ENCODE measurements around the gene MYBPC2.

Gene MYBPC2

GRCh38 chr19:50410109-50410508 is 22.6 kb upstream of the MYBPC2 start:
- no peak for DNase-seq

DNA sequence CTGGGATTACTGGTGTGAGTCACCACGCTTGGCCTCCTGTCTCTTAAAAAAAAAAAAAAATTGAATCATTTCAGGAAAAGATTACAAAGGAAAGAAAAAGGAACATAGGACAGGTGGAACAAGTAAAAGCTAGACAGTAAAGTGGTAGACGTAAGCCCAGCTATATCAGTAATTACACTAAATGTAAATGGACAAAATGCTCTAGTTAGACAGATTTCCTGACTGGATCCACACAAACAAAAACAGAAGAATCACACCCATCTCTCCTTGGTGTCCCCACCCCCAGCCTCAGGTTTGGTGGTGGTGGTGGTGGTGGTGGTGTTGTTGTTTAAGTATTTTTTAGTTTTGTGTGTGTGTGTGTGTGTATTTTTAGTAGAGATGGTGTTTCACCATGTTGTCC is 20.3 kb upstream of the MYBPC2 start:
- DNase-seq: no peak

DNA sequence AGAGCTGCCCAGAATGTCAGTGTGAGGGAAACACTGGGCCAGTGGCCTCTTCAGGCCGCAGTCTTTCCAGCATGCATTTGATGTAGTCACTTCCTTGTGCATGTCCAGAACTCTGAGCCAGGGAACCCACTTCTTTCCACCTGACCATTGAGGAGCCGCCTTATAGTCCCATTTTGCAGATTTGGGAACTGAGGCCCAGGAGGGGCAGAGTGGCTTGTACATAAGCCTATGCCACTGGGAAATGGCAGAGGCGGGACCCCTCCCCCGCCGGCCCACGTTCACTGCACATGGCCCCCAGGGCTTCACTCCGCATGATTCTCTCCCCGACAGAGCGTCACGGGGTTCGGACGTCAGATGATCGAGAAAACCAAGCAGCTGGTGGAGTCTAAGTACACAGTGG is 19.6 kb upstream of the MYBPC2 start:
- no peak for DNase-seq

DNA sequence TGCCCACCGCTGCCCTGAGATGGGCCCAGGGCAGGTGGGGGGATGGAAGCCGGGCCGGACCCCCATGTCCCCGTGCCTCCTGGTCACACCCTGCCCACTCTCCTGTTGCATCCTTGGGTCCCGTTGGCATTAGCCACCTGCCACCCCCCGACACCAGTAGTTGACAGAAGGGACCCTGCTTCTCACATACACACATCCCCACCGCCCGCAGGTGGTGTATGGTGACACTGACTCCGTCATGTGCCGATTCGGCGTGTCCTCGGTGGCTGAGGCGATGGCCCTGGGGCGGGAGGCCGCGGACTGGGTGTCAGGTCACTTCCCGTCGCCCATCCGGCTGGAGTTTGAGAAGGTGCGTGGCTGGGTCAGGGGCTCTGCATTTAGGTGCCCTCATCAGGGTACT is 19.2 kb upstream of the MYBPC2 start:
- no peak for DNase-seq

- DNase-seq: peak; percentile 27 to 38
Observed at GRCh38 chr19:50414864-50415660, 17.6 kb upstream of the MYBPC2 start.

- DNase-seq: no peak
Observed at GRCh38 chr19:50415661-50416033, 17.0 kb upstream of the MYBPC2 start.

DNA sequence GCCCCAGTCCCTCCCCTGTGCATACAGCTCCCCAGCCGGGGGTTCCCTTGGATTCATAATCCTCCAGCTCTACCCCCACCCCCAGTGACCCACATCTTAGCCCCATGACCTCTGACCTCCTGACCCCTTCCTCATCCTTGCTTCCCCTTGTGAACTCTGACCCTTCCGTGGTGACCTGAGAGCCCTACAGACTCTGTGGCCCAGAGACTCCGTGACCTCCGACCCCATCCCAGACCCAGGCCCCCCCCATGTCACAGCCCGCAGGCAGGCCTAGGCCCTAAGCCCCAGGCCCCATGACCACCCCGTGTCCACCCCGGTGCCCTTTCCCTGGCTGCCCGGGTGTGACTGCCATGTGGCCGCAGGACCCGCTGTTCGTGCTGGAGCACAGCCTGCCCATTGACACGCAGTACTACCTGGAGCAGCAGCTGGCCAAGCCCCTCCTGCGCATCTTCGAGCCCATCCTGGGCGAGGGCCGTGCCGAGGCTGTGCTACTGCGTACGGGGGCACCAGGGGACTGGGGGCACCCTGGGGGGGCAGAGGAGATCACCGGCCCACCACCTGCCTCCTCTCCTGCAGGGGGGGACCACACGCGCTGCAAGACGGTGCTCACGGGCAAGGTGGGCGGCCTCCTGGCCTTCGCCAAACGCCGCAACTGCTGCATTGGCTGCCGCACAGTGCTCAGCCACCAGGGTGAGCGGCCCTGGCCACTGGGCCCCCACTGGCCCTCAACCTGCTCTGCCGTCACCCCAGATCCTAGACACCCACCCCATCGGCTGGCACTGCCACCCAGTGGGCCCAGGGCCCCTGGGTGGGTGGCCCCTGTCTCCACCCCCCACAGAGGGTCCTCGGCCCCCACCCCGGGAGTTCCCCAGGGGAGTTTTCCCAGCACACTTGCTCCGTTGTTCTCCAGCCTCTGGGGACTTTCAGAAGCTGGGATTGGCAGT is 16.4 kb upstream of the MYBPC2 start:
- no peak for DNase-seq

DNA sequence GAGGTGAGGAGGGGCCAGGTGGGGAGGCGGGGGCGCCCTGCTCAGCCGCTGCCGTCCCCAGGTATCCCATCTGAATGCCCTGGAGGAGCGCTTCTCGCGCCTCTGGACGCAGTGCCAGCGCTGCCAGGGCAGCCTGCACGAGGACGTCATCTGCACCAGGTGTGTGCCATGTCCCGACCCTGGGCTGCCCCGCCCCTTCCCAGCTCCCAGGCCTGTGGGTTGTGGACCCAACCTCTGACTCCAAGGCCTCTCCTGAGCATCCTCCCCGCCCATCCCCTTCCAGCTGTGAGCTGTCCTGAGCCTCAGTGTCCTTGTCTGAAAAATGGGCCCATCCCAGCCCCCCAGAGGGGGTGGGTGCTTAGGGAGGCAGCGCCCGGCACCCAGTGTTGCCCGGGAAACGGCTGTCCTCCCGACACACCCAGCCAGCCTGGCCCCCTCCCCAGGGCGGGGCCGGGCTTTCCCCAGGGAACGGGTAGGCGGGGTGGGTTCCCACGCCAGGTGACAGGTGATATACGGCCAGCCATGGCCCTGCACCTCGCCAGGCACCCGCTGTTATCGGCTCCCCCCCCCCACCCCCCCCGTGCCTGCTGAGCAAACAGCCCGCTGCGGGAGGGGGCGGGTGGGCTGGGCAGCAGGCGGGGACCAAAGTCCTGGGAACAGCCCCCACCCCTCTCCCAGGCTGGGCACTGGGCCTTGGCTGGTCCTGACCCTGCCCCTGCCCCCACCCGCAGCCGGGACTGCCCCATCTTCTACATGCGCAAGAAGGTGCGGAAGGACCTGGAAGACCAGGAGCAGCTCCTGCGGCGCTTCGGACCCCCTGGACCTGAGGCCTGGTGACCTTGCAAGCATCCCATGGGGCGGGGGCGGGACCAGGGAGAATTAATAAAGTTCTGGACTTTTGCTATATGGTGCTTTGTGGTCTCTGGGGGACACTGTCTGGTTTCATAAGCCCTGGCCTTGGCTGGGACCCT is 15.3 kb upstream of the MYBPC2 start:
- no peak for DNase-seq

GRCh38 chr19:50418176-50419021 is 14.3 kb upstream of the MYBPC2 start, which contains the start of gene SPIB:
Gene SPIB (plus strand): TSS chr19:50418938. CDS start chr19:50418963, 25 bp downstream.
- DNase-seq: no peak

DNA sequence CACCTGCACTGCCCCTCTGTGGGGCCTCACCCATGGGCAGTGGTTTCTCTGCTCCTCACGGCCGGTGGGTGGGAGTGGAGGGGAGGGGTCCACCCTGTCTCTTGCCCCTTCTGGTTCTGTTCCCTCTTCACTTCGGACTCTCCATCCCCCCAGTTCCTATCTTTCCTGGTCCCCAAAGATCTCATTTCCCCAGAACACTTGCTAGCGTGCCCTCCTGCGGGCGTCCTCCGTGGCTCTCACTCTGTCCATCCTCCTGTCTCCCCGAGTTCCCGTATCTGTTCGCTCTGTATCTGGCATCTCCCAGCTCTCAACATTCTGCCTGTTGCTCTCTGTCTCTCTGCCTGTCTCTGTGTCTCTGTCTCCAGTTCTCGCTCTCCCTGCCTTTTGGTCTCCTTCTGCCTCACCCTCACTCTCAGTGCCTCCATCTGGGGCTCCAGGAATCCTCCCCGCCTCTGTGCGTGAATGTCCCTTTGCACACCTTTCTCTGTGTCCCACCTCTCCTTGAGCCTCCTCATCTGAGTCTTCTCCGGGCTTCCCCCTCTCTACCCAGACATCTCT is 13.6 kb upstream of the MYBPC2 start:
- DNase-seq: no peak

DNA sequence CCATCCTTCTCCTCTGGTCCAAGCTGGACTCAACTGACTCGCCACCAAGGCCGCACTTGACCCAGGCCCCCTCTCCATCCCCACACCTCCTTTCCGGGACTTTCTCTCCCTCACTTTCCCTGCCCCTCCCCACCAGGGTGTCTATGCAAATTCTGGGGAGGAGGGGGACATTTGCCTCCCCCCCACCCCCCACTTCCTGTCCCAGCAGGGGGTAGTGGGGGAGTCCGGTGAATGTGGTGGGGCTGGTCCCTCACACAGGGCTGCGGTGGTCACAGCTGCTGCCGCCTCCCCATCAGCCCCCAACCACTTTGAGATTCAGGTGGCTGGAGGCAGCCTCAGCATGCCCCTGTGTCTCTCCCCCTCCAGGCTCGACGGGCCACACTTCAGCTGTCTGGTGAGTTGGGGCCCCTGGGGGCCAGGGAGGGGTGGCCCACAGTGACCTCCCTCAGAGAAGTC is 13.1 kb upstream of the MYBPC2 start:
- no peak for DNase-seq

- no peak for DNase-seq
Observed at GRCh38 chr19:50420127-50420526, 12.6 kb upstream of the MYBPC2 start.

- no peak for DNase-seq
Observed at GRCh38 chr19:50420808-50421207, 11.9 kb upstream of the MYBPC2 start.

- DNase-seq: no peak
Observed at GRCh38 chr19:50422397-50423278, 10.1 kb upstream of the MYBPC2 start.

DNA sequence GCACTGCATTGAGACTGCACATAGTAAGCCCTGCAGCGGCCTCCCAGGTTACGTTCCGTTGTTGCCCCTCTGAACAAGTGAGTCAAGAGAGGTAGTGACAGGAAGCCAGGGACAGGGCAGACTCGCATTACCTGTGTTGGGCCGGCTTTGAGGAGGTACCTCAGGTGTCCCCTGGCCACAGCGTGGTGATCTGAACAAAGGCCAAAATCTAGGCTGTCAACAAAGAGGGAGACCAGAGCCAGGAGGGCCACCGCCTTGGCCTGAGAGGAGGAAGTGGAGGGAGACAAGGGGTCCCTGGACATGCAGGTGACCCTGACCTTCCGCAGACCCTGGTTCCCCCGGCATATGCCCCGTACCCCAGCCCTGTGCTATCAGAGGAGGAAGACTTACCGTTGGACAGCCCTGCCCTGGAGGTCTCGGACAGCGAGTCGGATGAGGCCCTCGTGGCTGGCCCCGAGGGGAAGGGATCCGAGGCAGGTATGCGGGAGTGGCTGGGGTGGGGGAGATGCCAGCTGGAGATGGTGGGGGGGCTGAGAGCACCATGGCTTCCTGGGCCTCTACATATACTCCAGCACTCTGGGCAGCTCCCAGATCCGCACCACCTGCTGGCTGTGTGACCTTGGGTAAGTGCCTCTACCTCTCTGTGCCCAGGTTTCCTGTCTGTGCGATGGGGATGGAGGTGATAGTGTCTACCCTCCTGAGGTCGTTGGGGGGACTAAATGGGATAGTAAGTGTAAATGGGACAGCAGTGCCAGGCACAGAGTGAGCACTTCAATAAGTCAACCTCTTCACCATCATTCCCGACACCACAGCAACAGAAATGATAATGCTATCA is 9.2 kb upstream of the MYBPC2 start:
- DNase-seq: no peak

GRCh38 chr19:50425581-50425980 is 7.1 kb upstream of the MYBPC2 start:
- DNase-seq: no peak

- no peak for DNase-seq
Observed at GRCh38 chr19:50427318-50427925, 5.3 kb upstream of the MYBPC2 start.

DNA sequence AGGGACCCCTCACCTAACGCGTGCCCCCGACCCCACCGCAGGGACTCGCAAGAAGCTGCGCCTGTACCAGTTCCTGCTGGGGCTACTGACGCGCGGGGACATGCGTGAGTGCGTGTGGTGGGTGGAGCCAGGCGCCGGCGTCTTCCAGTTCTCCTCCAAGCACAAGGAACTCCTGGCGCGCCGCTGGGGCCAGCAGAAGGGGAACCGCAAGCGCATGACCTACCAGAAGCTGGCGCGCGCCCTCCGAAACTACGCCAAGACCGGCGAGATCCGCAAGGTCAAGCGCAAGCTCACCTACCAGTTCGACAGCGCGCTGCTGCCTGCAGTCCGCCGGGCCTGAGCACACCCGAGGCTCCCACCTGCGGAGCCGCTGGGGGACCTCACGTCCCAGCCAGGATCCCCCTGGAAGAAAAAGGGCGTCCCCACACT is 4.7 kb upstream of the MYBPC2 start:
- DNase-seq: no peak
